Left lung (tissue), 10 donors: Measurements from ENCODE around the gene ZNF407. TPM values are rescaled to one million over a fixed set of nuclear protein-coding genes. Genes with fewer than 3 reads are reported as not detected.

Experiments
- ATAC-seq: fragments of 200-7000 bp; cut with Tn5 transposase; one replicate; pipeline ENCODE4 v1.9.1; 2020; ENCODE audit warnings: moderate library complexity
- DNase-seq, 4 donors: peaks; one replicate each; pipeline ENCODE4 v3.0.0-alpha.2; 2013 to 2020
- H3K27ac ChIP-seq, 2 donors: fragments of 200-600 bp; sonication (generic) in 1 of 2; one replicate each; pipeline versions ENCODE4 v1.5.0 to v1.8.0; 2020 to 2021
- H3K27me3 ChIP-seq, 2 donors: fragments of 200-600 bp; sonication (generic) in 1 of 2; one replicate each; pipeline versions ENCODE4 v1.5.0 to v1.8.0; 2020 to 2021
- H3K36me3 ChIP-seq, 2 donors: fragments of 200-600 bp; sonication (generic) in 1 of 2; one replicate each; pipeline versions ENCODE4 v1.5.0 to v1.8.0; 2020 to 2021
- H3K4me1 ChIP-seq, 2 donors: fragments of 200-600 bp; one replicate each; pipeline ENCODE4 v1.8.0; 2021
- H3K4me3 ChIP-seq, 2 donors: fragments of 200-600 bp; sonication (generic) in 1 of 2; one replicate each; pipeline versions ENCODE4 v1.5.0 to v1.8.0; 2020 to 2021; ENCODE audit warnings: mild to moderate bottlenecking in 1 of 2
- H3K9me3 ChIP-seq, 2 donors: fragments of 200-600 bp; sonication (generic) in 1 of 2; one replicate each; pipeline versions ENCODE4 v1.5.0 to v1.8.0; 2020 to 2021
- intact Hi-C, 2 donors: fragments of 100-400 bp; cut with DNase I; formaldehyde crosslinking; loops; one replicate each; pipeline versions ENCODE4 v1.11.2 to v1.14.2; 2022
- polyA plus RNA-seq, 6 donors: library from polyadenylated mRNA; unstranded; fragments of 120-200 nt; gene quantifications; one replicate each; pipeline ENCODE4 v1.2.1, GENCODE V29; 2013; ENCODE audit not compliant: insufficient read length in 6 of 6
- total RNA-seq, 2 donors: library from RNA; stranded (reverse); fragmentation: NEBNext Ultra II Directional; extraction: Animal tissue kit (Norgen Biotek cat#: 25700); gene quantifications; one replicate each; pipeline ENCODE4 v1.2.1, GENCODE V29; 2021
- TF ChIP-seq, protein P1 (sequence below), 2 donors: fragments of 200-600 bp; sonication (generic) in 1 of 2; IDR thresholded peaks; one replicate each; pipeline versions ENCODE4 v1.5.0 to v1.8.0; 2021; ENCODE audit warnings: antibody characterized with exemption in 2 of 2
- donor health status: DM: no; HTN: yes; CAD: no.
- donor health status: DM: no; HTN: no; CAD: no.

ZNF407 gene
- total and polyA plus RNA-seq, 8 donors = 10.3 to 16.7 (median 11.3) TPM

DNA sequence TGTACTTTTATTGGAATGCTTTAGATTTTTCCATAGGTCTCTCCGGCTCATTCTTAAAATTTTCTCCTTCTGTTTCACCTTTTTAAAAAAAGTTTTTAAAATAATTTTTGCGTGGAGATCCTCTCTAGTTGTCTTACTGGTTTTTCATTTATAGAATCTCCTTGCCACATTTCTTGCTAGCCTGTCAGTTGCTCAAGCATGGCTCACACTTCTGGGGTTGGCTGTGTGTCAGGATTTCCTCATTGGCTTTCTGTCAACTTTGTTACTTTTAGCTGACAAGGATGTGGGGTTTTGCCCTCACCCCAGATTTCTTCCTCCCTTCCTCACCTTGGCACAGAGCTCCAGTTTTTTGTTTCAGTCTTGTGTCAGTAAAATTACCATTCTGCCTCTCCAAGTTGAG lies 124.6 kb downstream of the ZNF407 start:
- Histone ChIP-seq H3K27ac (no peak overlapping the region), H3K9me3 (peaks cover 0 to 7% of the 10 kb centered on the region in 2 donors), H3K27me3 (no peaks in the 10 kb centered on the region), H3K4me1 (peaks cover 0 to 14% of the 10 kb centered on the region in 2 donors), H3K4me3 (no peak overlapping the region), H3K36me3 (no peaks in the 10 kb centered on the region)
- TF ChIP-seq, protein P1, sequence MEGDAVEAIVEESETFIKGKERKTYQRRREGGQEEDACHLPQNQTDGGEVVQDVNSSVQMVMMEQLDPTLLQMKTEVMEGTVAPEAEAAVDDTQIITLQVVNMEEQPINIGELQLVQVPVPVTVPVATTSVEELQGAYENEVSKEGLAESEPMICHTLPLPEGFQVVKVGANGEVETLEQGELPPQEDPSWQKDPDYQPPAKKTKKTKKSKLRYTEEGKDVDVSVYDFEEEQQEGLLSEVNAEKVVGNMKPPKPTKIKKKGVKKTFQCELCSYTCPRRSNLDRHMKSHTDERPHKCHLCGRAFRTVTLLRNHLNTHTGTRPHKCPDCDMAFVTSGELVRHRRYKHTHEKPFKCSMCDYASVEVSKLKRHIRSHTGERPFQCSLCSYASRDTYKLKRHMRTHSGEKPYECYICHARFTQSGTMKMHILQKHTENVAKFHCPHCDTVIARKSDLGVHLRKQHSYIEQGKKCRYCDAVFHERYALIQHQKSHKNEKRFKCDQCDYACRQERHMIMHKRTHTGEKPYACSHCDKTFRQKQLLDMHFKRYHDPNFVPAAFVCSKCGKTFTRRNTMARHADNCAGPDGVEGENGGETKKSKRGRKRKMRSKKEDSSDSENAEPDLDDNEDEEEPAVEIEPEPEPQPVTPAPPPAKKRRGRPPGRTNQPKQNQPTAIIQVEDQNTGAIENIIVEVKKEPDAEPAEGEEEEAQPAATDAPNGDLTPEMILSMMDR (IDR thresholded peaks at IDR 0.05) = no peak
- intact Hi-C loops = no loop called here
- peak; percentile 35 for ATAC-seq
- DNase-seq = peak in 1 of 4 donors; percentile 11

DNA sequence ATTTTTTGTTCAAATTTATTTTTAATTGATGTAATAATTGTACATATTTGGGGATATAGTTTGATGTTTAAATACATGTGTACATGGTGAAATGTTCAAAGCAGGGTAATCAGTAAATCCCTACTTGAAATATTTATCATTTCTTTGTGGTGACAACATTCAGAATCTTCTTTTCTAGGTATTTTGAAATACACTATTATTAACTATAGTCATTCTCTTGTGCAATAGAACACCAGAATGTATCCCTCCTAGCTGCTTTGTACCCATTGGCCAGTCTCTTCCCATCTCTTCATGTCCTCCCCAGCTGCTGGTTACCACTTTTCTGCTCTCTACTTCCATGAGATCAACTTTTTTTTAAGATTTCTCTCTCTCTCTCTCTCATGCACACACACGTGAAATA lies 126.5 kb downstream of the ZNF407 start:
- TF ChIP-seq, protein P1 (IDR thresholded peaks at IDR 0.05) = no peak
- Histone ChIP-seq H3K4me3 (no peak overlapping the region), H3K9me3 (peaks cover 0 to 6% of the 10 kb centered on the region in 2 donors), H3K4me1 (peaks cover 0 to 14% of the 10 kb centered on the region in 2 donors), H3K36me3 (no peaks in the 10 kb centered on the region), H3K27me3 (no peaks in the 10 kb centered on the region), H3K27ac (no peak overlapping the region)
- ATAC-seq (no peak), DNase-seq (no peak)
- intact Hi-C loops = no loop called here

DNA sequence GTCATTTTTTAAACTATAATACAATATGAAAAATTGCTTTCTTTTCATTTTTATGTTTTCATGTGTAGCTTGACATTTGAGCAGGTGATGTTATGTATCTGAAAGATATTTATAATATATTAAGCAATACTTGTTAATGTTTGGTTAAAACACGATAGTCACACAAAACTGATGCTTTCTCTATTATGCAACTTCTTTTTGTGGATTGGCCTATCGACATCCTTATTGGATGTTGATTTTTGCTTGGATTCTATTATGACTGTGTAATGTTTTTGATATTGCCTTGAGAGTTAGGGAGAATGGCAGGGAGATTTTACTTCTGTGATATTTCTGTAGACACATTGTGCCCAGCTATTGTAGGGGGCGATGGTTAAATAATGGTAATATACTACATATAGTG lies 128.0 kb downstream of the ZNF407 start:
- Histone ChIP-seq H3K9me3 (no peaks in the 10 kb centered on the region), H3K4me1 (peaks cover 0 to 14% of the 10 kb centered on the region in 2 donors), H3K27ac (no peak overlapping the region), H3K27me3 (no peaks in the 10 kb centered on the region), H3K36me3 (no peaks in the 10 kb centered on the region), H3K4me3 (no peak overlapping the region)
- TF ChIP-seq, protein P1 (IDR thresholded peaks at IDR 0.05) = no peak
- DNase-seq (no peak), ATAC-seq (no peak)
- intact Hi-C loops = no loop called here

DNA sequence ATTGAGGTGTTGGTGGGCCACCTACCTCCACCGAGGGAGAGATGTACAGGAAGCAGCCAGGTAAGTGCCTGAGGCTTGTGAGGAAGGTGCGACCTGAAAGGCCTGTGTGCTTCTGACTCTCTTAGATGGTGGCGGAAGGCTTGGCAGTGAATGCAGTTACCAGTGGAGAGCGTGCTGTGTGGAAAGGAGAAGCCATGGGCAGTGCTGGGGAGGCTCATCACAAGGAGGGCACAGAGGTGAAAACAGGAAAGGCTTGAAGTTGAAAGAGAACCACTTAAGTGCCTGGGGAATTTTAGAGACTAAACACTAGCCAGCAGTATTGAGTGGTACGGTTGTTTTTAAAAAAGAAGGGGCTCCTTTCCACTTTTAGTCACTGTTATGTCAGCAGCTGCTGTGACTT lies 130.9 kb downstream of the ZNF407 start:
- Histone ChIP-seq H3K4me1 (no peaks in the 10 kb centered on the region), H3K27ac (no peak overlapping the region), H3K9me3 (no peaks in the 10 kb centered on the region), H3K4me3 (no peak overlapping the region), H3K27me3 (no peaks in the 10 kb centered on the region), H3K36me3 (no peaks in the 10 kb centered on the region)
- ATAC-seq (peak; percentile 84), DNase-seq (peak in 1 of 4 donors; percentile 7)
- TF ChIP-seq, protein P1 (IDR thresholded peaks at IDR 0.05) = no peak
- intact Hi-C loops = no loop called here

DNA sequence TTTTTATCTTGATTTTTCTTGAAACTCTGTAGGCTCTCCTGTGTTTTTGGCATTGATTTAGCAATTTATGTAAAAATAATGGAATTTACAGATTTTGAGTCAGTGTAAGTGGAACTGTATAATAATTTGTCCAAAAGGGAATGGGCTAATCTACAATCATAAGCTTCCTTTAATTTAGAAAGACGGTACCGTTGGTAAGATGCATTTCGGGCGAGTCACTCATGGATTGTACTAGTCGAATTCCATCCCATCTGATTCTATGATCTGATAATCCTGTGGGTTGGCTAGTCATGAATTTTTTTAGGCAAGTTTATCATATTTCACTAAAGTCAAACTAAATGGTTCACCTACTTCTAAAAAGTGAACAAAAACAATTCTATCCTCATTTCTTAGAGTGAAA lies 133.4 kb downstream of the ZNF407 start:
- no peaks in the 10 kb centered on the region for H3K9me3 ChIP-seq
- no peaks in the 10 kb centered on the region for H3K4me1 ChIP-seq
- DNase-seq (no peak), ATAC-seq (no peak)
- no peaks in the 10 kb centered on the region for H3K36me3 ChIP-seq
- no peaks in the 10 kb centered on the region for H3K27me3 ChIP-seq
- no peak overlapping the region for H3K27ac ChIP-seq
- TF ChIP-seq, protein P1 (IDR thresholded peaks at IDR 0.05) = no peak
- intact Hi-C loops = no loop called here
- no peak overlapping the region for H3K4me3 ChIP-seq
